Neutrophil (primary cell): ENCODE measurements around the gene TP53I11.

Source experiments
- H3K27ac ChIP-seq: fragments of 200-600 bp; sonication (generic); 2 replicates; pipeline ENCODE4 v1.5.1; 2016; ENCODE audit warnings: mild to moderate bottlenecking, moderate library complexity
- H3K27me3 ChIP-seq: fragments of 200-600 bp; sonication (generic); 2 replicates; pipeline ENCODE4 v1.6.0; 2016; ENCODE audit warnings: mild to moderate bottlenecking
- H3K36me3 ChIP-seq: fragments of 200-600 bp; sonication (generic); 2 replicates; pipeline ENCODE4 v1.5.1; 2017
- H3K4me1 ChIP-seq, 2 experiments: fragments of 200-600 bp in 1 of 2; sonication (generic) in 1 of 2; 1 replicate in 1 of 2; 2 replicates in 1 of 2; pipeline versions ENCODE4 v1.5.1 to v1.6.1; 2013 to 2016; ENCODE audit warnings: low read depth in 1 of 2, low read length in 1 of 2, mild to moderate bottlenecking in 1 of 2, moderate library complexity in 1 of 2; ENCODE audit not compliant: control insufficient read depth in 1 of 2, insufficient read depth in 1 of 2
- H3K4me3 ChIP-seq, 2 experiments: fragments of 200-600 bp in 1 of 2; sonication (generic) in 1 of 2; 1 replicate in 1 of 2; 2 replicates in 1 of 2; pipeline ENCODE4 v1.5.1; 2013 to 2016; ENCODE audit warnings: low read depth in 1 of 2, low read length in 1 of 2, mild to moderate bottlenecking in 1 of 2, moderate library complexity in 1 of 2
- H3K9me3 ChIP-seq: fragments of 200-600 bp; sonication (generic); 2 replicates; pipeline ENCODE4 v1.5.1; 2016
- CTCF ChIP-seq: fragments of 200-600 bp; sonication (generic); IDR thresholded peaks from 2 replicates; pipeline ENCODE4 v1.5.1; 2016; ENCODE audit warnings: antibody characterized with exemption

Gene TP53I11

GRCh38 chr11:44988981-44989635 is 38.4 kb upstream of the TP53I11 start:
- Histone ChIP-seq H3K9me3 (no peaks in the 10 kb centered on the region), H3K27ac (no peak overlapping the region), H3K4me3 (no peak overlapping the region), H3K4me1 (peaks cover 10 to 11% of the 10 kb centered on the region in 2 experiments), H3K27me3 (no peaks in the 10 kb centered on the region), H3K36me3 (no peaks in the 10 kb centered on the region)
- no peak for TF ChIP-seq CTCF

GRCh38 chr11:44988111-44988510 is 37.4 kb upstream of the TP53I11 start:
- peaks cover 10 to 11% of the 10 kb centered on the region in 2 experiments for H3K4me1 ChIP-seq
- no peak for TF ChIP-seq CTCF
- no peak overlapping the region for H3K4me3 ChIP-seq
- no peaks in the 10 kb centered on the region for H3K27me3 ChIP-seq
- H3K9me3 ChIP-seq, result no peaks in the 10 kb centered on the region
- no peak overlapping the region for H3K27ac ChIP-seq
- H3K36me3 ChIP-seq, result no peaks in the 10 kb centered on the region

- Histone ChIP-seq H3K4me3 (no peak overlapping the region), H3K9me3 (no peaks in the 10 kb centered on the region), H3K4me1 (peaks cover 10 to 11% of the 10 kb centered on the region in 2 experiments), H3K27ac (no peak overlapping the region), H3K36me3 (no peaks in the 10 kb centered on the region), H3K27me3 (no peaks in the 10 kb centered on the region)
- no peak for TF ChIP-seq CTCF
These were observed 36.8 kb upstream of the TP53I11 start for GRCh38 chr11:44987506-44987905.

- H3K27me3 ChIP-seq, result no peaks in the 10 kb centered on the region
- H3K9me3 ChIP-seq, result no peaks in the 10 kb centered on the region
- TF ChIP-seq CTCF, result no peak
- H3K27ac ChIP-seq, result no peak overlapping the region
- H3K4me1 ChIP-seq, result peaks cover 3 to 4% of the 10 kb centered on the region in 2 experiments
- H3K36me3 ChIP-seq, result no peaks in the 10 kb centered on the region
- H3K4me3 ChIP-seq, result no peak overlapping the region
These were observed 35.6 kb upstream of the TP53I11 start for GRCh38 chr11:44986315-44986714.

GRCh38 chr11:44985721-44986120 is 35.0 kb upstream of the TP53I11 start:
- no peaks in the 10 kb centered on the region for H3K9me3 ChIP-seq
- H3K27me3 ChIP-seq, result no peaks in the 10 kb centered on the region

More at GRCh38 chr11:44985721-44986120, 35.0 kb upstream of the TP53I11 start:
- Histone ChIP-seq H3K4me3 (no peak overlapping the region), H3K36me3 (no peaks in the 10 kb centered on the region), H3K27ac (no peak overlapping the region), H3K4me1 (peaks cover 4% of the 10 kb centered on the region in 2 experiments)
- no peak for TF ChIP-seq CTCF
